ENCODE measurements around the gene MUC15.

DNA sequence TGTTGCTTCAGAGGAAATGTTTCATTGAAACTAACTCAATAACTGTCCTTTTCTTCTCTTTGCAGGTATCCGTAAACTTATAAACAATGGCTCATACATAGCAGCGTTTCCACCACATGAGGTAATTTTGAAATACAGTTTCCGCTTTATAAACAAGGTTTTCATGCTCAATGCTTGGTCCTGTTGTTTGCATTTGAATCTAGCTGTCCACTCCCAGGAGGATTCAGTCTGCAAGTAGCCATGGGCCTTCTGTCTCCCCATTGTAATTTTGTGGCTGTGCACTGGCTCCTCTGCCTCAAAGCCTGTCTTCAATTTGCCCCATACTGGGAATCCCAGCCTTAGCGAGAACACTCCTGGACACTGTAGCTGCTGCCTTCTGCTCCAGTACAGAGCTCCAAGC is 34.7 kb downstream of the MUC15 start:
- no peak for TF ChIP-seq EZH2 (IDR thresholded peaks at IDR 0.05; ENCODE audit: low read depth, unreplicated experiment)
- no peak for TF ChIP-seq CTCF (conservative IDR thresholded peaks at IDR 0.05; ENCODE audit: low read depth in 2 of 2)
- no peak for TF ChIP-seq POLR2AphosphoS5 (IDR thresholded peaks at IDR 0.05; ENCODE audit: low read depth)
- no peak for TF ChIP-seq NANOG (IDR thresholded peaks at IDR 0.05; ENCODE audit: borderline replicate concordance)
- no peak for TF ChIP-seq EZH2phosphoT487 (IDR thresholded peaks at IDR 0.05; ENCODE audit: unreplicated experiment)
- TF ChIP-seq ETS1 (IDR thresholded peaks at IDR 0.05): no peak
- TF ChIP-seq, protein P1, sequence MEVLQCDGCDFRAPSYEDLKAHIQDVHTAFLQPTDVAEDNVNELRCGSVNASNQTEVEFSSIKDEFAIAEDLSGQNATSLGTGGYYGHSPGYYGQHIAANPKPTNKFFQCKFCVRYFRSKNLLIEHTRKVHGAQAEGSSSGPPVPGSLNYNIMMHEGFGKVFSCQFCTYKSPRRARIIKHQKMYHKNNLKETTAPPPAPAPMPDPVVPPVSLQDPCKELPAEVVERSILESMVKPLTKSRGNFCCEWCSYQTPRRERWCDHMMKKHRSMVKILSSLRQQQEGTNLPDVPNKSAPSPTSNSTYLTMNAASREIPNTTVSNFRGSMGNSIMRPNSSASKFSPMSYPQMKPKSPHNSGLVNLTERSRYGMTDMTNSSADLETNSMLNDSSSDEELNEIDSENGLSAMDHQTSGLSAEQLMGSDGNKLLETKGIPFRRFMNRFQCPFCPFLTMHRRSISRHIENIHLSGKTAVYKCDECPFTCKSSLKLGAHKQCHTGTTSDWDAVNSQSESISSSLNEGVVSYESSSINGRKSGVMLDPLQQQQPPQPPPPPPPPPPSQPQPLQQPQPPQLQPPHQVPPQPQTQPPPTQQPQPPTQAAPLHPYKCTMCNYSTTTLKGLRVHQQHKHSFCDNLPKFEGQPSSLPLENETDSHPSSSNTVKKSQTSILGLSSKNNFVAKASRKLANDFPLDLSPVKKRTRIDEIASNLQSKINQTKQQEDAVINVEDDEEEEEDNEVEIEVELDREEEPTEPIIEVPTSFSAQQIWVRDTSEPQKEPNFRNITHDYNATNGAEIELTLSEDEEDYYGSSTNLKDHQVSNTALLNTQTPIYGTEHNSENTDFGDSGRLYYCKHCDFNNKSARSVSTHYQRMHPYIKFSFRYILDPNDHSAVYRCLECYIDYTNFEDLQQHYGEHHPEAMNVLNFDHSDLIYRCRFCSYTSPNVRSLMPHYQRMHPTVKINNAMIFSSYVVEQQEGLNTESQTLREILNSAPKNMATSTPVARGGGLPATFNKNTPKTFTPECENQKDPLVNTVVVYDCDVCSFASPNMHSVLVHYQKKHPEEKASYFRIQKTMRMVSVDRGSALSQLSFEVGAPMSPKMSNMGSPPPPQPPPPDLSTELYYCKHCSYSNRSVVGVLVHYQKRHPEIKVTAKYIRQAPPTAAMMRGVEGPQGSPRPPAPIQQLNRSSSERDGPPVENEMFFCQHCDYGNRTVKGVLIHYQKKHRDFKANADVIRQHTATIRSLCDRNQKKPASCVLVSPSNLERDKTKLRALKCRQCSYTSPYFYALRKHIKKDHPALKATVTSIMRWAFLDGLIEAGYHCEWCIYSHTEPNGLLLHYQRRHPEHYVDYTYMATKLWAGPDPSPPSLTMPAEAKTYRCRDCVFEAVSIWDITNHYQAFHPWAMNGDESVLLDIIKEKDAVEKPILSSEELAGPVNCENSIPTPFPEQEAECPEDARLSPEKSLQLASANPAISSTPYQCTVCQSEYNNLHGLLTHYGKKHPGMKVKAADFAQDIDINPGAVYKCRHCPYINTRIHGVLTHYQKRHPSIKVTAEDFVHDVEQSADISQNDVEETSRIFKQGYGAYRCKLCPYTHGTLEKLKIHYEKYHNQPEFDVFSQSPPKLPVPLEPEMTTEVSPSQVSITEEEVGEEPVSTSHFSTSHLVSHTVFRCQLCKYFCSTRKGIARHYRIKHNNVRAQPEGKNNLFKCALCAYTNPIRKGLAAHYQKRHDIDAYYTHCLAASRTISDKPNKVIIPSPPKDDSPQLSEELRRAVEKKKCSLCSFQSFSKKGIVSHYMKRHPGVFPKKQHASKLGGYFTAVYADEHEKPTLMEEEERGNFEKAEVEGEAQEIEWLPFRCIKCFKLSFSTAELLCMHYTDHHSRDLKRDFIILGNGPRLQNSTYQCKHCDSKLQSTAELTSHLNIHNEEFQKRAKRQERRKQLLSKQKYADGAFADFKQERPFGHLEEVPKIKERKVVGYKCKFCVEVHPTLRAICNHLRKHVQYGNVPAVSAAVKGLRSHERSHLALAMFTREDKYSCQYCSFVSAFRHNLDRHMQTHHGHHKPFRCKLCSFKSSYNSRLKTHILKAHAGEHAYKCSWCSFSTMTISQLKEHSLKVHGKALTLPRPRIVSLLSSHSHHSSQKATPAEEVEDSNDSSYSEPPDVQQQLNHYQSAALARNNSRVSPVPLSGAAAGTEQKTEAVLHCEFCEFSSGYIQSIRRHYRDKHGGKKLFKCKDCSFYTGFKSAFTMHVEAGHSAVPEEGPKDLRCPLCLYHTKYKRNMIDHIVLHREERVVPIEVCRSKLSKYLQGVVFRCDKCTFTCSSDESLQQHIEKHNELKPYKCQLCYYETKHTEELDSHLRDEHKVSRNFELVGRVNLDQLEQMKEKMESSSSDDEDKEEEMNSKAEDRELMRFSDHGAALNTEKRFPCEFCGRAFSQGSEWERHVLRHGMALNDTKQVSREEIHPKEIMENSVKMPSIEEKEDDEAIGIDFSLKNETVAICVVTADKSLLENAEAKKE (CRISPR knock-in tag; IDR thresholded peaks at IDR 0.05): no peak
- no peak for TF ChIP-seq JUNB (IDR thresholded peaks at IDR 0.05; ENCODE audit: unreplicated experiment)
- TF ChIP-seq, protein P2, sequence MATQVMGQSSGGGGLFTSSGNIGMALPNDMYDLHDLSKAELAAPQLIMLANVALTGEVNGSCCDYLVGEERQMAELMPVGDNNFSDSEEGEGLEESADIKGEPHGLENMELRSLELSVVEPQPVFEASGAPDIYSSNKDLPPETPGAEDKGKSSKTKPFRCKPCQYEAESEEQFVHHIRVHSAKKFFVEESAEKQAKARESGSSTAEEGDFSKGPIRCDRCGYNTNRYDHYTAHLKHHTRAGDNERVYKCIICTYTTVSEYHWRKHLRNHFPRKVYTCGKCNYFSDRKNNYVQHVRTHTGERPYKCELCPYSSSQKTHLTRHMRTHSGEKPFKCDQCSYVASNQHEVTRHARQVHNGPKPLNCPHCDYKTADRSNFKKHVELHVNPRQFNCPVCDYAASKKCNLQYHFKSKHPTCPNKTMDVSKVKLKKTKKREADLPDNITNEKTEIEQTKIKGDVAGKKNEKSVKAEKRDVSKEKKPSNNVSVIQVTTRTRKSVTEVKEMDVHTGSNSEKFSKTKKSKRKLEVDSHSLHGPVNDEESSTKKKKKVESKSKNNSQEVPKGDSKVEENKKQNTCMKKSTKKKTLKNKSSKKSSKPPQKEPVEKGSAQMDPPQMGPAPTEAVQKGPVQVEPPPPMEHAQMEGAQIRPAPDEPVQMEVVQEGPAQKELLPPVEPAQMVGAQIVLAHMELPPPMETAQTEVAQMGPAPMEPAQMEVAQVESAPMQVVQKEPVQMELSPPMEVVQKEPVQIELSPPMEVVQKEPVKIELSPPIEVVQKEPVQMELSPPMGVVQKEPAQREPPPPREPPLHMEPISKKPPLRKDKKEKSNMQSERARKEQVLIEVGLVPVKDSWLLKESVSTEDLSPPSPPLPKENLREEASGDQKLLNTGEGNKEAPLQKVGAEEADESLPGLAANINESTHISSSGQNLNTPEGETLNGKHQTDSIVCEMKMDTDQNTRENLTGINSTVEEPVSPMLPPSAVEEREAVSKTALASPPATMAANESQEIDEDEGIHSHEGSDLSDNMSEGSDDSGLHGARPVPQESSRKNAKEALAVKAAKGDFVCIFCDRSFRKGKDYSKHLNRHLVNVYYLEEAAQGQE (IDR thresholded peaks at IDR 0.05; ENCODE audit: unreplicated experiment): no peak
- no peak for TF ChIP-seq CREB1 (CRISPR knock-in tag; IDR thresholded peaks at IDR 0.05; ENCODE audit: low read depth)
- no peak for TF ChIP-seq STAT1 (IDR thresholded peaks at IDR 0.05; ENCODE audit: unreplicated experiment)

All from GM23338 (cell line).